HUES64 (cell line): Measurements from ENCODE around the gene GRID1.

Experiments
- H3K27ac ChIP-seq: 2 replicates; pipeline ENCODE4 v1.7.0; 2013; ENCODE audit warnings: low read depth, low read length, inconsistent platforms
- H3K27me3 ChIP-seq: 2 replicates; pipeline ENCODE4 v1.6.1; 2013; ENCODE audit warnings: mild to moderate bottlenecking, low read length; ENCODE audit not compliant: insufficient read depth
- H3K36me3 ChIP-seq: 2 replicates; pipeline ENCODE4 v1.6.1; 2013; ENCODE audit warnings: mild to moderate bottlenecking, low read length; ENCODE audit not compliant: insufficient read depth
- H3K4me1 ChIP-seq: 2 replicates; pipeline ENCODE4 v1.6.1; 2013; ENCODE audit warnings: mild to moderate bottlenecking, low read length, moderate library complexity; ENCODE audit not compliant: insufficient read depth
- H3K4me3 ChIP-seq: 2 replicates; pipeline ENCODE4 v1.5.1; 2013; ENCODE audit warnings: mild to moderate bottlenecking, low read length, moderate library complexity
- H3K9ac ChIP-seq: 2 replicates; pipeline ENCODE4 v1.6.1; 2013; ENCODE audit warnings: mild to moderate bottlenecking, low read depth, low read length
- H3K9me3 ChIP-seq: 2 replicates; pipeline ENCODE4 v1.6.1; 2013; ENCODE audit warnings: low read depth, low read length; ENCODE audit not compliant: insufficient read depth
- WGBS: fragments of 150-250, 120-280 bp; methylation state at CpG from one replicate; pipeline ENCODE4 v1.1.7; 2013; ENCODE audit warnings: missing lambda C conversion rate; 5-methylcytosine and 5-hydroxymethylcytosine counted together

Gene GRID1

DNA sequence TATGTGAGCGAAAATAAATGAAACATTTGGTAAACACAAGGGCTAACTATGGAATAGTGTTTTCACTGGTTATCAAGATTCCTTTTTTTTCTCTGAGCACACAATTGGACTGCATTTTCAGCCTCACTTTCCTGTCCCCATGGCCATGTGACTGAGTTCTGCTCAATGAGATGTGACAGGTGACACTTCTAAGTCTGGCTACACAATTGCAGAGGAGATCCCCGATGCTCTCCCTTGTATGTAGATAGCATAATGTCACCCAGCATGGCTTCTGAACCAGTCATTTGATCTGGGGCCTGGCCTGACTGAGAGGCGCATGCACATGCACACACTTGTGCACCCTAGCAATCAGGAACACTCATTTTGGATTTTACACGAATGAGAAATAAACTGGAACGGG lies 581.8 kb downstream of the GRID1 start:
- Histone ChIP-seq H3K27ac (no peak overlapping the region), H3K36me3 (no peaks in the 10 kb centered on the region), H3K4me3 (no peak overlapping the region), H3K9ac (no peak overlapping the region), H3K9me3 (no peaks in the 10 kb centered on the region), H3K27me3 (no peaks in the 10 kb centered on the region), H3K4me1 (no peaks in the 10 kb centered on the region)
- WGBS: 91% methylated on average over 5 of the region's 5 CpGs

DNA sequence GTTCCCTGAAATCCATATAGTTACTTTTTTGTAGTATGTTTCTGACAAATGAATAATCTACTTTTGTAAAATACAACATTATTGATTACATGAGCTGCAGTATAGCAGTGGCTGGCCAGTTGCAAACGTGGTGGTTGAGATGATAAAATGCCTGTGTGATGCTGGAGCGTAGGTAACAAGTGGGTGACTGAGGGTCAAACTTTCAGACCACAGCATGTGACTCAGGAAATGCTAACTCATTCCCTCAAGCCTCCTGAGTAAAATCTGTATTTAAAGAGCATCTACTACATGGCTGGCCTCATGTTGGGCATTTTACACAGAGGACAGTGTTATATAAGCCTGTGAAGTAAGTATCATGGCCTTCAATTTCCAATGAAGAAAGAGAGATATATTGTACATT lies 585.2 kb downstream of the GRID1 start:
- WGBS: 85% methylated on average over 2 of the region's 2 CpGs
- Histone ChIP-seq H3K27me3 (no peaks in the 10 kb centered on the region), H3K4me3 (no peak overlapping the region), H3K9ac (no peak overlapping the region), H3K27ac (no peak overlapping the region), H3K36me3 (no peaks in the 10 kb centered on the region), H3K9me3 (no peaks in the 10 kb centered on the region), H3K4me1 (no peaks in the 10 kb centered on the region)

DNA sequence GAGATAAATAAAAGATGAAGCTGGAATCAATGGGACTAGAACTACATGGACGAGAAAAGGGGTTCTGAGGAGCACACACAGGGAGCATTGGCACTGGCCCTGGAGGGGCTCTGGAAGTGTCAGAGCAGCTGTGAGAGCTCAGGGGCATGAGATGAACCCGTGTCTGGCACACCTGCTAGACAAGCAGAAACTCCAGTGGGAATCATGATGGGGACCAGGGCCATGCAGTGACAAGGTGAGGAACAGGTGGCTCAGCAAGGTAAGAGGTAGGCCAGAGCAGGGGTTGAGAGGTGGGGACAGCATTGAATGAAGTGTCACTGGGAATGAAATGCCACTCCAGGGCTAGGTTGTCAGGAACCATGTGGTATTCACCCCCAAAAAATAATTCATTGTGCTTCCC lies 588.5 kb downstream of the GRID1 start:
- WGBS: 87% methylated on average over 2 of the region's 2 CpGs
- Histone ChIP-seq H3K9me3 (no peaks in the 10 kb centered on the region), H3K9ac (no peak overlapping the region), H3K27ac (no peak overlapping the region), H3K4me1 (no peaks in the 10 kb centered on the region), H3K36me3 (no peaks in the 10 kb centered on the region), H3K4me3 (no peak overlapping the region), H3K27me3 (no peaks in the 10 kb centered on the region)

DNA sequence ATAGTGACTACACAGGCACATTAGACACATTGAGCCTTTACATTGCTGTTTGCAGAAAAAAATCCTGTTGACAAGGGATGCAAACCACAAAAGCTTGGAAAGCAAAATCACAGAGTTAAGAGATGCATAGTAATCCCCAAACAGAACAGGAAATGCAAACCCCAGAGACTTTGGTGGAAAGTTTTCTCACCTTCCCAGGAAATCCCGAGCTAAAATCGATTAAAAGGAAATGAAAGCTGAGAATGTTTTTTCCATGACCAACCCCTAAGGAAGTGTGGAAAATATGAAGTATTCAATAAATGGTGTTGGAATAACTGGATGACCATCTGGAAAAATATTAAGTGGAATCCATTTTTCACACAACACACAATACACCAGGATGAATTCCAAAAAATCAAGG lies 598.7 kb downstream of the GRID1 start:
- H3K9me3 ChIP-seq: peaks cover 9% of the 10 kb centered on the region
- no peaks in the 10 kb centered on the region for H3K4me1 ChIP-seq
- WGBS: 87% methylated on average over 2 of the region's 2 CpGs
- no peak overlapping the region for H3K9ac ChIP-seq
- no peaks in the 10 kb centered on the region for H3K27me3 ChIP-seq
- no peak overlapping the region for H3K4me3 ChIP-seq
- H3K27ac ChIP-seq: no peak overlapping the region
- H3K36me3 ChIP-seq: no peaks in the 10 kb centered on the region

DNA sequence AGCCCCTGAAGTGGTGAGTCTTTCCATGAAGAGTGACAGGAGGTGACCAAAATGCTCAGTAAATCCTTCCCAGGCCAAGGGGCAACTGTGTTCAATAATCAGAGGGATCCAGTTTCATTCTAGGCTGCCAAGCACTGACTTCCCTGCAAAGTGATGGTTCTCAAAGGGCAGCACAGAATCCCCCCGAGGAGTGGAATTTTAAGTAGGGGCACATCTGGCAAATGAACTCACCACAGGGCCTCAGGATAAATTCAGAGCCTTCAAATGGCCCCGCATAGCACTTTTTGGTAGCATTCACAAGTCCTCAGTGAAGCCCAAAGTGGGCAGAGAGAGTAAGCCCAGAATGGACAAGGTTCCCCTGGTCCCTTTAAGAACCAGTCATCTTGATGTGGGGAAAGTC lies 602.5 kb downstream of the GRID1 start:
- H3K9ac ChIP-seq: no peak overlapping the region
- no peaks in the 10 kb centered on the region for H3K4me1 ChIP-seq
- H3K9me3 ChIP-seq: peaks cover 7% of the 10 kb centered on the region
- 96% methylated on average over 2 of the region's 2 CpGs for WGBS
- no peak overlapping the region for H3K4me3 ChIP-seq
- no peaks in the 10 kb centered on the region for H3K36me3 ChIP-seq
- H3K27me3 ChIP-seq: no peaks in the 10 kb centered on the region
- no peak overlapping the region for H3K27ac ChIP-seq

DNA sequence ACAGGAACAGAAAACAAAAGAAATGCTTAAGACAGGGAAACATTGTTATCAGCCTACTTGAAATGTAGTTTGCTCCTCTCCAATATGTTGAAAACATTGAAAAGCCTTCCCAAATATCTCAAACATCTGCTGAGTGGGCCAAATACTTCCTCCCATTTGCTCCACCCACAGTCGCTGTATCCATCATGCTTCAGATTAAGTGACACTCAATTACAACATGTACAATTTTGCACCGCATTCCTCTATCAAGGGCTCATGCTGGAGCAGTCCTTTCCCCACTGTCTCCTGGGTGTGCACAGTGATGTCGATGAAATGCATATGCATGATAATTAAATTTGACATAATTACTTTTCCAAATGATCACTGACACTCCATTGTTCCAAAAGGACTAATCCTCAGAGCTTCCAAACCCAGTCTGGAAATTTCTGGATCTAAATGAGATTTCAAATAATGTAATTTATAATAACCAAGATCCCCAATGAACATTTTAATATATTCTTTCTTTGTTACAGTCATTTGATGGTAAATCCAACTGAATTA lies 604.6 kb downstream of the GRID1 start:
- WGBS: 97% methylated on average over 3 of the region's 3 CpGs
- H3K27ac ChIP-seq: no peak overlapping the region
- H3K4me3 ChIP-seq: no peak overlapping the region
- H3K4me1 ChIP-seq: no peaks in the 10 kb centered on the region
- no peaks in the 10 kb centered on the region for H3K9me3 ChIP-seq
- H3K36me3 ChIP-seq: no peaks in the 10 kb centered on the region
- no peak overlapping the region for H3K9ac ChIP-seq
- no peaks in the 10 kb centered on the region for H3K27me3 ChIP-seq

DNA sequence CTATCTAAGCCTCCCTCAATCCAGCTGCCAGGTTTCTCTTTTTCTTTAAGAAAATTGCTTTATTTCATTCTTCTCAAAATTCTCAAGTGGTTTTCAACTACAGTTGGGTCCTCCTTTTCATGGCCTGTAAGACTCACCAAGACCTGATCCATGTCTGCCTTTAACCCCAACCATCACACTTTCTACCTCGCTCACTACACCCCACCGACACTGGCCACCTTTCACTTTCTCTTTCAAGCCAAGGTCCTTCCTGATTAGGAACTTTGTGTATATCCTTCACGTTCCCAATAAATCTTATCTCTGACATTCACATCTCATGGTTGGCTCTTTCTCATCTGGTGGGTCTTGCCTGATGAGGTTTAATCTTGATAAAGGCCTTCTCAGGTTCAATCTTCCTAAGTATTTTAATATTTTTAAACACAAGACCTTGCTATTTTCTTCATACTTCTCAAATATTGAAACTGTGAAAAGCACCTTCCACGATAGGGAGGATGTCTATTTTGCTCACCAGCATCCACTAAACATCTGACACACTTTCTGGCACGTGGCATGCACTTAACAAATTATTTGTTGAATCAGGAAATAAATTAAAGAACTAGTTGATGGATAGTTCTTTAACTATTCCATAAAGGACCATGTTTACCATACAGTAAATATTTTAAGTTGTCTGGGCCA lies 624.8 kb downstream of the GRID1 start:
- Histone ChIP-seq H3K36me3 (no peaks in the 10 kb centered on the region), H3K9ac (no peak overlapping the region), H3K4me1 (no peaks in the 10 kb centered on the region), H3K27me3 (no peaks in the 10 kb centered on the region; the same call in 1 of the 2 replicates), H3K4me3 (no peak overlapping the region), H3K9me3 (no peaks in the 10 kb centered on the region), H3K27ac (no peak overlapping the region)
- WGBS: 91% methylated on average over 4 of the region's 5 CpGs

DNA sequence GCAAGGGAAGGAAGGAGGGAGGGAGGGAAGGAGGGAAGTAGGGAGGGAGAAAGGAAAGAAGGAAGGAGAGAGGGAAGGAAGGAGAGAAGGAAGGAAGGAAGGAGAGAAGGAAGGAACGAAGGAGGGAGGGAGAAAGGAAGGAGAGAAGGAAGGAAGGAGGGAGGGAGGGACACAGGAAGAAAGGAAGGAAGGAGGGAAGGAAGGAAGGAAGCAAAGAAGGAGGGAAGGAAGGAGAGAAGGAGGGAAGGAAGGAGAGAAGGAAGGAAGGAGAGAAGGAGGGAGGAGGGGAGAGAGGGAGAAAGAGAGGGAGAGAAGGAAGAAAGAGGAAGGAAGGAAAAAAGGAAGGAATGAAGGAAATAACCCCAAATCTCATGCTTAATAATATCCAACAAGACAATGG lies 630.6 kb downstream of the GRID1 start:
- H3K4me3 ChIP-seq: no peak overlapping the region
- H3K9ac ChIP-seq: no peak overlapping the region
- no peak overlapping the region for H3K27ac ChIP-seq
- H3K4me1 ChIP-seq: no peaks in the 10 kb centered on the region
- no peaks in the 10 kb centered on the region for H3K9me3 ChIP-seq
- 92% methylated on average over 1 of the region's 1 CpG for WGBS
- H3K27me3 ChIP-seq: no peaks in the 10 kb centered on the region; the same call in 1 of the 2 replicates
- H3K36me3 ChIP-seq: no peaks in the 10 kb centered on the region

DNA sequence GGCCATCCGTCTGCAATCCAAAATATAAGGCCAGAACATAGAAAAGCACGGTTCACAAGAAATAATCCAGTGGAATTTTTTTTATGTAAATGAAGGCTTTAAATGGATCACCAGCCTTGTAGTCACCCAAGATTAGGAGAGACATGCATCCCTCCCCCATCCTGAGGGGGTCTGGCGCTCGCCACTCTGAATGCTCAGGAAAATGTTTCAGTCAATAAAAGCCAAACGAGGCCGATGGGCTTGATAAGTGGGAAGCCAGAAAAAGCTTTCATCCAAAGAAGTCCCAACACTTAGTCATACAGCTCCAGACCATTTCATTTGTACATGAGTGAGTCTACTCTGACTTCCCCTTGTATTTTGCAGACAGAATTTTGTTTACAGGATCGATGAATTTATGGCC lies 631.8 kb downstream of the GRID1 start:
- H3K4me1 ChIP-seq: no peaks in the 10 kb centered on the region
- no peaks in the 10 kb centered on the region for H3K9me3 ChIP-seq
- no peak overlapping the region for H3K27ac ChIP-seq
- H3K36me3 ChIP-seq: no peaks in the 10 kb centered on the region
- H3K4me3 ChIP-seq: no peak overlapping the region
- 92% methylated on average over 7 of the region's 7 CpGs for WGBS
- no peaks in the 10 kb centered on the region; the same call in 1 of the 2 replicates for H3K27me3 ChIP-seq
- H3K9ac ChIP-seq: no peak overlapping the region

DNA sequence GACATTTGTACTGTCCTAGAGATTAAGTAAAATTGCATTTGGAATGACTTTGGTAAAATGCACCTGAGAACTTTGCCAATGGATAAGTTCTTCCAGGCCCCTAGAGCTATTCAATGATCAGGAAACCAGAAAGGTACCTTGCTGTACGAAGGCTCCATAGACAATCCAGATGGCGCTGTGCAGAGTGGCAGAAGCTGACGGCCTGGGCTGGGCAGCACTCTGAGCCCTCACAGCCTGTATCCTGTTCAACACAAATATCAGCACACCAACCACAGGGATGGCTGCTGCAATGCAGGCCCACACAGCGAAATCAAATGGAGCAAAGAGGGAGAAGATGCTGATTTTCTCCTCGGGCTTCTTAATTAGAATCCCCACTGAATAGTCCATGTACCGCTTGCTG lies 642.4 kb downstream of the GRID1 start:
- H3K4me1 ChIP-seq: no peaks in the 10 kb centered on the region
- H3K4me3 ChIP-seq: no peak overlapping the region
- WGBS: 90% methylated on average over 6 of the region's 6 CpGs
- H3K27me3 ChIP-seq: no peaks in the 10 kb centered on the region
- H3K36me3 ChIP-seq: no peaks in the 10 kb centered on the region
- no peak overlapping the region for H3K27ac ChIP-seq
- H3K9me3 ChIP-seq: no peaks in the 10 kb centered on the region
- no peak overlapping the region for H3K9ac ChIP-seq

DNA sequence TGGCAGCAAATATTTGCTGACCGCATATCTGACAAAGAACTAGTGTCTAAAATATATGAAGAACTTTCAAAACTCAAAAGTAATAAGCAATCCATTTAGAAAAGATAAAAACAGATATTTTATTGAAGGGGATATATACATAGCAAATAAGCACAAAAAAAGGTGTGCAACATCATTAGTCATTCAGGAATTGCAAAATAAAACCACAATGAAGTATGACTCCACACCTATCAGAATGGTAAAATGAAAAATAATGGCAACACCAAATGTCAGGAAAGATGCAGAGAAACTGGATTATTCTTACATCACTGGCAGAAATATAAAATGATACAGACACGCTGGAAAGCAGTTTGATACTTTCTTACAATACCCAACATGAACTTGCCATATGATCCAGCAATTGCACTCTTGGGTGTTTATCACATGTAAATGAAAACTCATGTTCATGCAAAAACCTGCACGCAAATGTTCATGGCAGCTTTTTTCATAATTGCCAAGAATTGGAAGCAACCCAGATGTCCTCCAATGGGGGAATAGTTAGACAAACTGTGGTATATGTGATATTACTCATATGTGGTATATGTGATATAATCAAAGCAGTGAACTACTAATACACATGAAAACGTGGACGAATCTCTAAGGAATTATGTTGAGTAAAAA lies 645.5 kb downstream of the GRID1 start:
- H3K27ac ChIP-seq: no peak overlapping the region
- H3K4me1 ChIP-seq: no peaks in the 10 kb centered on the region
- 93% methylated on average over 2 of the region's 5 CpGs for WGBS
- H3K9ac ChIP-seq: no peak overlapping the region
- no peaks in the 10 kb centered on the region for H3K9me3 ChIP-seq
- H3K4me3 ChIP-seq: no peak overlapping the region
- H3K27me3 ChIP-seq: no peaks in the 10 kb centered on the region
- no peaks in the 10 kb centered on the region for H3K36me3 ChIP-seq
